HCT116 (cell line): Measurements from ENCODE around the gene GATA3. TPM values are rescaled to one million over a fixed set of nuclear protein-coding genes. Genes with fewer than 3 reads are reported as not detected.

ENCODE experiments used
- ATAC-seq: fragments of 200-7000 bp; cut with Tn5 transposase; 2 replicates; pipeline ENCODE4 v1.9.1; 2020; ENCODE audit warnings: mild to moderate bottlenecking, moderate library complexity
- BruUV-seq: library from RNA; stranded (reverse); fragments of 400-500 nt; replicated peaks from 2 replicates; lab custom pipeline; 2021; lab: Mats Ljungman, UMichigan
- CTCF ChIA-PET: fragments of 300-600 bp; sonication (Branson Sonifier 250); formaldehyde crosslinking; loops from one replicate; lab custom pipeline; 2021; ENCODE audit warnings: antibody characterized with exemption; lab: Charles Lee
- POLR2A ChIA-PET: fragments of 300-600, 350-600 bp; sonication (Branson Sonifier 250); formaldehyde crosslinking; loops from one replicate; lab custom pipeline; 2021; ENCODE audit warnings: antibody characterized with exemption; lab: Charles Lee
- RAD21 ChIA-PET, 2 experiments: fragments of 300-600 bp; sonication (Branson Sonifier 250); formaldehyde crosslinking; loops; one replicate each; lab custom pipeline; 2023; ENCODE audit warnings: low total read pairs in 2 of 2; ENCODE audit not compliant: uncharacterized antibody in 2 of 2, unreplicated experiment in 2 of 2, low non-redundant PET in 1 of 2; lab: Charles Lee
- DNase-seq: peaks from one replicate; pipeline ENCODE4 v3.0.0-alpha.2; 2010; ENCODE audit warnings: low read depth, low spot score
- H2AFZ ChIP-seq: fragments of 200-600 bp; shearing (Covaris generic), sonication (generic); 2 replicates; pipeline ENCODE4 v1.6.1; 2017; ENCODE audit warnings: low read depth, mixed run types, mixed read lengths, antibody characterized with exemption, low read length; ENCODE audit not compliant: poor library complexity, severe bottlenecking
- H3K27ac ChIP-seq: 2 replicates; pipeline ENCODE4 v1.5.1; 2012; ENCODE audit warnings: low read depth, low read length
- H3K27me3 ChIP-seq: fragments of 200-600 bp; sonication (generic); 2 replicates; pipeline ENCODE4 v1.6.1; 2016; ENCODE audit warnings: mixed run types, low read length, mixed read lengths; ENCODE audit not compliant: insufficient read depth
- H3K36me3 ChIP-seq, 2 experiments: fragments of 200-500 bp in 1 of 2; fragments of 200-600 bp in 1 of 2; sonication (Bioruptor generic) in 1 of 2; sonication (generic) in 1 of 2; 2 replicates each; pipeline versions ENCODE4 v1.5.1 to v1.6.1; 2014 to 2016; ENCODE audit warnings: low read length in 2 of 2, inconsistent platforms in 1 of 2, mixed read lengths in 1 of 2, mixed run types in 1 of 2; ENCODE audit not compliant: insufficient read depth in 2 of 2, control insufficient read depth in 1 of 2
- H3K4me1 ChIP-seq, 2 experiments: fragments of 200-600 bp in 1 of 2; sonication (generic) in 1 of 2; 2 replicates each; pipeline versions ENCODE4 v1.5.1 to v1.6.1; 2012 to 2017; ENCODE audit warnings: low read length in 2 of 2, inconsistent platforms in 1 of 2, mild to moderate bottlenecking in 1 of 2, mixed read lengths in 1 of 2, mixed run types in 1 of 2, moderate library complexity in 1 of 2; ENCODE audit not compliant: insufficient read depth in 2 of 2, control insufficient read depth in 1 of 2
- H3K4me2 ChIP-seq: fragments of 200-600 bp; sonication (generic); 2 replicates; pipeline ENCODE4 v1.6.1; 2017; ENCODE audit warnings: mixed run types, low read length, mixed read lengths
- H3K4me3 ChIP-seq, 2 experiments: fragments of 200-600 bp in 1 of 2; sonication (generic) in 1 of 2; replicated peaks in 1 of 2; 2 replicates each; pipeline ENCODE4 v1.5.1; 2011 to 2016; ENCODE audit warnings: low read length in 2 of 2, control low read depth in 1 of 2, low read depth in 1 of 2, mild to moderate bottlenecking in 1 of 2, mixed read lengths in 1 of 2, mixed run types in 1 of 2
- H3K79me2 ChIP-seq: fragments of 200-600 bp; sonication (generic); 2 replicates; pipeline ENCODE4 v1.6.1; 2017; ENCODE audit warnings: mild to moderate bottlenecking, mixed run types, low read length, moderate library complexity, mixed read lengths; ENCODE audit not compliant: insufficient read depth
- H3K9ac ChIP-seq: fragments of 200-600 bp; sonication (generic); 2 replicates; pipeline ENCODE4 v1.6.1; 2016; ENCODE audit warnings: low read length, mixed read lengths
- H3K9me2 ChIP-seq: fragments of 200-600 bp; sonication (generic), shearing (Covaris generic); 2 replicates; pipeline ENCODE4 v1.6.1; 2017; ENCODE audit warnings: mixed run types, mild to moderate bottlenecking, moderate library complexity; ENCODE audit not compliant: insufficient read depth
- H3K9me3 ChIP-seq, 2 experiments: fragments of 200-500 bp in 1 of 2; fragments of 200-600 bp in 1 of 2; sonication (Bioruptor generic) in 1 of 2; sonication (generic) in 1 of 2; 2 replicates each; pipeline ENCODE4 v1.6.1; 2014 to 2017; ENCODE audit warnings: low read length in 2 of 2, mixed read lengths in 2 of 2, inconsistent platforms in 1 of 2, low read depth in 1 of 2, mild to moderate bottlenecking in 1 of 2, mixed run types in 1 of 2, moderate library complexity in 1 of 2; ENCODE audit not compliant: control insufficient read depth in 1 of 2, insufficient read depth in 1 of 2
- H4K20me1 ChIP-seq: fragments of 200-600 bp; sonication (generic), shearing (Covaris generic); 2 replicates; pipeline ENCODE4 v1.6.1; 2017; ENCODE audit warnings: mixed run types, mild to moderate bottlenecking, moderate library complexity; ENCODE audit not compliant: insufficient read depth
- CBX3 ChIP-seq: IDR thresholded peaks from 2 replicates; pipeline ENCODE4 v1.6.1; 2012; ENCODE audit warnings: low read depth
- CEBPB ChIP-seq: IDR thresholded peaks from 2 replicates; pipeline ENCODE4 v1.6.1; 2012; ENCODE audit warnings: low read depth
- EGR1 ChIP-seq: IDR thresholded peaks from 2 replicates; pipeline ENCODE4 v1.6.1; 2012; ENCODE audit warnings: low read depth
- ELF1 ChIP-seq: IDR thresholded peaks from 2 replicates; pipeline ENCODE4 v1.6.1; 2012; ENCODE audit warnings: low read depth, borderline replicate concordance
- EZH2 ChIP-seq: fragments of 200-600 bp; sonication (generic); IDR thresholded peaks from 2 replicates; pipeline ENCODE4 v1.6.1; 2017; ENCODE audit warnings: antibody characterized with exemption, mixed run types
- EZH2phosphoT487 ChIP-seq: fragments of 200-600 bp; IDR thresholded peaks from 2 replicates; pipeline ENCODE4 v1.6.1; 2018; ENCODE audit warnings: antibody characterized with exemption, borderline replicate concordance
- FOSL1 ChIP-seq: IDR thresholded peaks from 2 replicates; pipeline ENCODE4 v1.6.1; 2012; ENCODE audit warnings: low read depth
- JUND ChIP-seq: IDR thresholded peaks from 2 replicates; pipeline ENCODE4 v1.6.1; 2012
- POLR2AphosphoS5 ChIP-seq: IDR thresholded peaks from 2 replicates; pipeline ENCODE4 v1.6.1; 2011; ENCODE audit warnings: mild to moderate bottlenecking, low read depth, low read length, moderate library complexity
- RAD21 ChIP-seq: IDR thresholded peaks from 2 replicates; pipeline ENCODE4 v1.6.1; 2012; ENCODE audit warnings: low read depth, mild to moderate bottlenecking
- SP1 ChIP-seq: IDR thresholded peaks from 2 replicates; pipeline ENCODE4 v1.6.1; 2012; ENCODE audit warnings: low read depth
- SRF ChIP-seq: IDR thresholded peaks from 2 replicates; pipeline ENCODE4 v1.6.1; 2012; ENCODE audit warnings: low read depth
- YY1 ChIP-seq: IDR thresholded peaks from 2 replicates; pipeline ENCODE4 v1.6.1; 2011; ENCODE audit warnings: low read length, low read depth, moderate library complexity, mild to moderate bottlenecking; ENCODE audit not compliant: insufficient replicate concordance; ENCODE audit errors: extremely low read depth
- ZBTB33 ChIP-seq: IDR thresholded peaks from 2 replicates; pipeline ENCODE4 v1.6.1; 2011; ENCODE audit warnings: mild to moderate bottlenecking, low read length, moderate library complexity; ENCODE audit not compliant: insufficient replicate concordance; ENCODE audit errors: extremely low read depth
- intact Hi-C: fragments of 100-400 bp; cut with micrococcal nuclease; formaldehyde crosslinking; loops from 2 replicates; pipeline ENCODE4 v1.10.0; 2022
- total RNA-seq: library from RNA; stranded (reverse); gene quantifications from one replicate; pipeline ENCODE4 v1.2.1, GENCODE V29; 2021; ENCODE audit not compliant: unreplicated experiment
- TF ChIP-seq, protein P1 (sequence below): IDR thresholded peaks from 2 replicates; pipeline ENCODE4 v1.6.1; 2012
- TF ChIP-seq, protein P2 (sequence below): IDR thresholded peaks from 2 replicates; pipeline ENCODE4 v1.6.1; 2012; ENCODE audit warnings: low read depth

Gene GATA3
- total RNA-seq, 1 experiment from 2014 or later = 2.7 TPM

GRCh38 chr10:8115618-8115980 lies 61.1 kb downstream of the GATA3 start:
- RAD21 ChIA-PET = no interaction called here
- BruUV-seq = no TSS peak

More at GRCh38 chr10:8115618-8115980, 61.1 kb downstream of the GATA3 start:
- ChIA-PET POLR2A (no interaction called here), CTCF (no interaction called here)
- ATAC-seq = no peak
- Histone ChIP-seq H3K9me2 (no peaks in the 10 kb centered on the region), H3K4me3 (no peak overlapping the region), H3K27me3 (no peaks in the 10 kb centered on the region), H3K79me2 (no peaks in the 10 kb centered on the region), H3K4me1 (no peaks in the 10 kb centered on the region), H3K9ac (no peak overlapping the region)
- intact Hi-C loops = no loop called here
- DNase-seq = no peak
- TF ChIP-seq RAD21 (no peak), ELF1 (no peak), YY1 (no peak), POLR2AphosphoS5 (no peak), FOSL1 (no peak), ZBTB33 (no peak), SRF (no peak), JUND (no peak), CEBPB (no peak), EGR1 (no peak), SP1 (no peak), CBX3 (no peak), EZH2 (no peak), EZH2phosphoT487 (no peak)
- TF ChIP-seq, protein P1, sequence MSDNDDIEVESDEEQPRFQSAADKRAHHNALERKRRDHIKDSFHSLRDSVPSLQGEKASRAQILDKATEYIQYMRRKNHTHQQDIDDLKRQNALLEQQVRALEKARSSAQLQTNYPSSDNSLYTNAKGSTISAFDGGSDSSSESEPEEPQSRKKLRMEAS = no peak
- TF ChIP-seq, protein P2, sequence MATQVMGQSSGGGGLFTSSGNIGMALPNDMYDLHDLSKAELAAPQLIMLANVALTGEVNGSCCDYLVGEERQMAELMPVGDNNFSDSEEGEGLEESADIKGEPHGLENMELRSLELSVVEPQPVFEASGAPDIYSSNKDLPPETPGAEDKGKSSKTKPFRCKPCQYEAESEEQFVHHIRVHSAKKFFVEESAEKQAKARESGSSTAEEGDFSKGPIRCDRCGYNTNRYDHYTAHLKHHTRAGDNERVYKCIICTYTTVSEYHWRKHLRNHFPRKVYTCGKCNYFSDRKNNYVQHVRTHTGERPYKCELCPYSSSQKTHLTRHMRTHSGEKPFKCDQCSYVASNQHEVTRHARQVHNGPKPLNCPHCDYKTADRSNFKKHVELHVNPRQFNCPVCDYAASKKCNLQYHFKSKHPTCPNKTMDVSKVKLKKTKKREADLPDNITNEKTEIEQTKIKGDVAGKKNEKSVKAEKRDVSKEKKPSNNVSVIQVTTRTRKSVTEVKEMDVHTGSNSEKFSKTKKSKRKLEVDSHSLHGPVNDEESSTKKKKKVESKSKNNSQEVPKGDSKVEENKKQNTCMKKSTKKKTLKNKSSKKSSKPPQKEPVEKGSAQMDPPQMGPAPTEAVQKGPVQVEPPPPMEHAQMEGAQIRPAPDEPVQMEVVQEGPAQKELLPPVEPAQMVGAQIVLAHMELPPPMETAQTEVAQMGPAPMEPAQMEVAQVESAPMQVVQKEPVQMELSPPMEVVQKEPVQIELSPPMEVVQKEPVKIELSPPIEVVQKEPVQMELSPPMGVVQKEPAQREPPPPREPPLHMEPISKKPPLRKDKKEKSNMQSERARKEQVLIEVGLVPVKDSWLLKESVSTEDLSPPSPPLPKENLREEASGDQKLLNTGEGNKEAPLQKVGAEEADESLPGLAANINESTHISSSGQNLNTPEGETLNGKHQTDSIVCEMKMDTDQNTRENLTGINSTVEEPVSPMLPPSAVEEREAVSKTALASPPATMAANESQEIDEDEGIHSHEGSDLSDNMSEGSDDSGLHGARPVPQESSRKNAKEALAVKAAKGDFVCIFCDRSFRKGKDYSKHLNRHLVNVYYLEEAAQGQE = no peak
- TF ChIP-seq, all 23 proteins: peak for 0
- no peaks in the 10 kb centered on the region for H4K20me1 ChIP-seq
- H2AFZ ChIP-seq = no peak overlapping the region
- H3K27ac ChIP-seq = no peak overlapping the region
- H3K9me3 ChIP-seq = no peaks in the 10 kb centered on the region
- no peak overlapping the region for H3K4me2 ChIP-seq
- H3K36me3 ChIP-seq = no peaks in the 10 kb centered on the region
